Activated CD8-positive, alpha-beta T cell treated with anti-CD3 and anti-CD28 coated beads for 36 hours (primary cell): ENCODE results near the gene LSM14B. TPM values are rescaled to one million over a fixed set of nuclear protein-coding genes. Genes with fewer than 3 reads are reported as not detected.
"Not testable (repeated sequence)": the region's sequence is repeated elsewhere in the genome, so short reads cannot be mapped to it uniquely, and the experiment has no call there.

ENCODE experiments used
- ATAC-seq: fragments of 200-7000 bp; cut with Tn5 transposase; one replicate; pipeline ENCODE4 v1.10.0; 2021; ENCODE audit warnings: mild to moderate bottlenecking, moderate library complexity
- CTCF ChIA-PET: fragments of 350-600 bp; sonication (Branson Sonifier 250); formaldehyde crosslinking; loops from one replicate; lab custom pipeline; 2021; ENCODE audit warnings: antibody characterized with exemption; lab: Charles Lee
- POLR2A ChIA-PET: fragments of 350-600 bp; sonication (Branson Sonifier 250); formaldehyde crosslinking; loops from one replicate; lab custom pipeline; 2021; ENCODE audit warnings: antibody characterized with exemption; lab: Charles Lee
- DNase-seq: peaks from one replicate; pipeline ENCODE4 v3.0.0-alpha.2; 2020
- H3K27ac Mint-ChIP-seq: one replicate; pipeline ENCODE4 v1.8.0; 2021; ENCODE audit warnings: mild to moderate bottlenecking, mixed read lengths
- H3K27me3 Mint-ChIP-seq: one replicate; pipeline ENCODE4 v1.8.0; 2021; ENCODE audit warnings: mixed read lengths
- H3K36me3 Mint-ChIP-seq: one replicate; pipeline ENCODE4 v1.8.0; 2021; ENCODE audit warnings: low read depth, mixed read lengths
- H3K4me1 Mint-ChIP-seq: one replicate; pipeline ENCODE4 v1.8.0; 2021; ENCODE audit warnings: low read depth, mixed read lengths
- H3K4me3 Mint-ChIP-seq: one replicate; pipeline ENCODE4 v1.8.0; 2021; ENCODE audit warnings: mild to moderate bottlenecking, moderate library complexity, mixed read lengths
- H3K9me3 Mint-ChIP-seq: one replicate; pipeline ENCODE4 v1.8.0; 2021; ENCODE audit warnings: mixed read lengths
- CTCF ChIP-seq: fragments of 200-600 bp; IDR thresholded peaks from one replicate; pipeline ENCODE4 v1.8.0; 2022; ENCODE audit warnings: antibody characterized with exemption, mild to moderate bottlenecking
- intact Hi-C: fragments of 100-400 bp; cut with micrococcal nuclease; formaldehyde crosslinking; loops from one replicate; pipeline ENCODE4 v1.10.0; 2022
- total RNA-seq, 2 experiments: library from RNA; stranded (reverse); gene quantifications; one replicate each; pipeline ENCODE4 v1.2.3, GENCODE V29; 2021

LSM14B gene
- total RNA-seq, 2 experiments from 2014 or later = 33.5 to 35.6 TPM

- Mint-ChIP-seq H3K9me3 (peaks cover 46% of the 10 kb centered on the region), H3K4me3 (no peak overlapping the region), H3K36me3 (peaks cover 23% of the 10 kb centered on the region), H3K27me3 (no peaks in the 10 kb centered on the region), H3K27ac (no peak overlapping the region), H3K4me1 (peaks cover 2% of the 10 kb centered on the region)
- TF ChIP-seq CTCF = no peak
- intact Hi-C loops = no loop called here
- no peak for ATAC-seq
- POLR2A ChIA-PET = interaction anchor here (0.7 kb wide), 1 partner anchor 101 kb away, joined by 4 read pairs; no protein-coding TSS in a partner anchor
- CTCF ChIA-PET = no interaction called here
- DNase-seq = no peak
Observed at GRCh38 chr20:62111148-62111547, 11.1 kb upstream of the LSM14B start.

- Mint-ChIP-seq H3K4me1 (peaks cover 6% of the 10 kb centered on the region), H3K36me3 (peaks cover 18% of the 10 kb centered on the region), H3K27ac (no peak overlapping the region), H3K27me3 (no peaks in the 10 kb centered on the region), H3K9me3 (peaks cover 42% of the 10 kb centered on the region), H3K4me3 (no peak overlapping the region)
- TF ChIP-seq CTCF = no peak
- CTCF ChIA-PET = no interaction called here
- POLR2A ChIA-PET = no interaction called here
- no peak for DNase-seq
- ATAC-seq = no peak
- intact Hi-C loops = no loop called here
Observed at GRCh38 chr20:62112368-62112767, 9.9 kb upstream of the LSM14B start.

- intact Hi-C loops = no loop called here
- Mint-ChIP-seq H3K27ac (no peak overlapping the region), H3K27me3 (no peaks in the 10 kb centered on the region), H3K9me3 (peaks cover 24% of the 10 kb centered on the region), H3K36me3 (peaks cover 7% of the 10 kb centered on the region), H3K4me3 (no peak overlapping the region), H3K4me1 (peaks cover 27% of the 10 kb centered on the region)
- ChIA-PET CTCF (no interaction called here), POLR2A (no interaction called here)
- no peak for ATAC-seq
- DNase-seq = no peak
- no peak for TF ChIP-seq CTCF
Observed at GRCh38 chr20:62114894-62115293, 7.4 kb upstream of the LSM14B start.

GRCh38 chr20:62115800-62116407 is 6.4 kb upstream of the LSM14B start:
- DNase-seq, intact Hi-C loops, ATAC-seq, H3K36me3 Mint-ChIP-seq, H3K27me3 Mint-ChIP-seq, H3K27ac Mint-ChIP-seq, H3K4me3 Mint-ChIP-seq, CTCF ChIA-PET, POLR2A ChIA-PET: not testable (repeated sequence)
- H3K9me3 Mint-ChIP-seq = peaks cover 20% of the 10 kb centered on the region
- peaks cover 33% of the 10 kb centered on the region for H3K4me1 Mint-ChIP-seq

GRCh38 chr20:62116558-62117361 is 5.5 kb upstream of the LSM14B start:
- ChIA-PET CTCF (no interaction called here), POLR2A (interaction anchor here (1.0 to 3.5 kb wide), 2 partner anchors 11 to 50 kb away, joined by 4 to 14 read pairs; partner anchors contain the start of gene TAF4)
- no peak overlapping the region for H3K4me3 Mint-ChIP-seq
- TF ChIP-seq CTCF = no peak
- no peak for ATAC-seq
- no peaks in the 10 kb centered on the region for H3K27me3 Mint-ChIP-seq
- H3K36me3 Mint-ChIP-seq = peaks cover 4% of the 10 kb centered on the region
- DNase-seq = no peak
- H3K9me3 Mint-ChIP-seq = peaks cover 16% of the 10 kb centered on the region
- peaks cover 37% of the 10 kb centered on the region for H3K4me1 Mint-ChIP-seq
- no peak overlapping the region for H3K27ac Mint-ChIP-seq
- intact Hi-C loops = no loop called here
